ENCODE measurements around the gene PLOD3.

GRCh38 chr7:101165075-101165957, 52.1 kb downstream of the PLOD3 start, which contains the start of gene VGF:
- TF ChIP-seq CTCF (IDR thresholded peaks at IDR 0.05; ENCODE audit: low read depth, low read length, poor library complexity, severe bottlenecking), result no peak
- no peak for TF ChIP-seq EZH2phosphoT487 (IDR thresholded peaks at IDR 0.05; ENCODE audit: borderline replicate concordance, low read length)

Data from DOHH2 (cell line).